ENCODE data around the gene CD59.

CD59 gene

DNA sequence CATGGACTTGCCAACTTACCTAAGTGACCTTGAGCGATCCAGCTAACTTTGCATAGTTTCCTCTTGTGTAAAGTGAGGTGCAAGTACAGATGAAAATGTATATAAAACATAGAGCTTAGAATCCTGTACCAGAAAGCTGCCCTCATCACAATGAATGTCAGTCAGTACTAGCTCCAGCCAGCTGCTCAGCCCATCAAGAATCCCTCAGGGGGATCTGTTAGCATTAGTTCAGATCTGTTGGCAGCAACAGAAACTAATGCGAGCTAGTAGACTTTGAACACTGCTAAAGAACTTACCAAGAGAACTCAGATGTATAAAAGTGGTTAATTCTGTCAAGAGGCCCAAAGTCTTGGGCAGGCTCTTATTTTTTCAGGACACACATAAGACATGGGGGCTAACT, 29.3 kb downstream of the CD59 start:
- Mint-ChIP-seq H3K4me1 (peaks cover 7% of the 10 kb centered on the region), H3K9me3 (no peaks in the 10 kb centered on the region)

GRCh38 chr11:33706546-33706945, 29.7 kb downstream of the CD59 start:
- no peak for DNase-seq
- Mint-ChIP-seq H3K4me3 (no peak overlapping the region), H3K27me3 (ENCODE audit: low read depth, poor library complexity) (no peaks in the 10 kb centered on the region), H3K36me3 (ENCODE audit: low read depth) (peaks cover 33% of the 10 kb centered on the region), H3K27ac (no peak overlapping the region), H3K9me3 (no peaks in the 10 kb centered on the region), H3K4me1 (peaks cover 11% of the 10 kb centered on the region)
- TF ChIP-seq, protein P1, sequence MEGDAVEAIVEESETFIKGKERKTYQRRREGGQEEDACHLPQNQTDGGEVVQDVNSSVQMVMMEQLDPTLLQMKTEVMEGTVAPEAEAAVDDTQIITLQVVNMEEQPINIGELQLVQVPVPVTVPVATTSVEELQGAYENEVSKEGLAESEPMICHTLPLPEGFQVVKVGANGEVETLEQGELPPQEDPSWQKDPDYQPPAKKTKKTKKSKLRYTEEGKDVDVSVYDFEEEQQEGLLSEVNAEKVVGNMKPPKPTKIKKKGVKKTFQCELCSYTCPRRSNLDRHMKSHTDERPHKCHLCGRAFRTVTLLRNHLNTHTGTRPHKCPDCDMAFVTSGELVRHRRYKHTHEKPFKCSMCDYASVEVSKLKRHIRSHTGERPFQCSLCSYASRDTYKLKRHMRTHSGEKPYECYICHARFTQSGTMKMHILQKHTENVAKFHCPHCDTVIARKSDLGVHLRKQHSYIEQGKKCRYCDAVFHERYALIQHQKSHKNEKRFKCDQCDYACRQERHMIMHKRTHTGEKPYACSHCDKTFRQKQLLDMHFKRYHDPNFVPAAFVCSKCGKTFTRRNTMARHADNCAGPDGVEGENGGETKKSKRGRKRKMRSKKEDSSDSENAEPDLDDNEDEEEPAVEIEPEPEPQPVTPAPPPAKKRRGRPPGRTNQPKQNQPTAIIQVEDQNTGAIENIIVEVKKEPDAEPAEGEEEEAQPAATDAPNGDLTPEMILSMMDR (IDR thresholded peaks at IDR 0.05), result no peak

More for the DNA sequence above, 29.3 kb downstream of the CD59 start:
- no peak for DNase-seq
- H3K27me3 Mint-ChIP-seq (ENCODE audit: low read depth, poor library complexity), result no peaks in the 10 kb centered on the region
- TF ChIP-seq, protein P1 (IDR thresholded peaks at IDR 0.05), result no peak
- H3K36me3 Mint-ChIP-seq (ENCODE audit: low read depth), result peaks cover 33% of the 10 kb centered on the region
- no peak overlapping the region for H3K4me3 Mint-ChIP-seq
- H3K27ac Mint-ChIP-seq, result no peak overlapping the region

DNA sequence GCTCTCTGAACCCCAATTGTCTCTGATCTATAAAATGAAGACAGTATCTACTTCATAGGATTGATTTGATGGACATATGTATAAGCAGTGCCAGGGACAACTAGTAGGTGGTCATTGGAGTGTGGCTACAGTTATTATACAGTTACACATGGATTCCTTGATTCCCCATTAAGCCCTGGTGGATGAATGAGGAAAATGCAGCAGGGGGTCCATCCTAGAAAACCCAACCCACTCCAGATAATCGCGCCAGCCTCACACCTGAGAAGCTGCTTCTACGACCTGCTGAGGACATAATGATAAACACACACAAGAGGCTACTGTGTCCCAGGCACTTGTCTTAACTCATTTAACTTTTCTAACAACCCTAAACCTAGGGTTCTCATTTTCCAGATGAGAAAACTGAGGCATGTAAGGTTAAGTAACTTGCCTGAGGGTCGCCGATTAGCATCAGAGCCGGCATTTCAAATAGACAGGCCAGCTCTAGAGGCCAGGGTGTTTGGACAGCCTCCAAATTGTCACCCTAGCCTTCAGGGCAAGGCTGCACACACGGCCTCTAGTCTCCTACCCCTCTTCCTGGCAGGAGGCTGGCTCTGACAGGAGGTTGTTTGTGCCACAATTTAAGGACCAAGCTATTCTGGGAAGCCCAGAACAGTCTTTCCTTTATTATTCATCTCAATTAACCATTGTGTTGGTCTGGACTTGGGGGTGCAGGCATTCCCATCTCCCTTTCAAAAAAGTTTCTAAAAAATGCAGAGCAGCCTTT, 31.8 kb downstream of the CD59 start:
- H3K9me3 Mint-ChIP-seq, result no peaks in the 10 kb centered on the region
- peaks cover 3% of the 10 kb centered on the region for H3K27me3 Mint-ChIP-seq (ENCODE audit: low read depth, poor library complexity)
- TF ChIP-seq, protein P1 (IDR thresholded peaks at IDR 0.05), result no peak
- no peak overlapping the region for H3K4me3 Mint-ChIP-seq
- H3K27ac Mint-ChIP-seq, result no peak overlapping the region
- no peak for DNase-seq
- peaks cover 18% of the 10 kb centered on the region for H3K36me3 Mint-ChIP-seq (ENCODE audit: low read depth)
- H3K4me1 Mint-ChIP-seq, result peaks cover 23% of the 10 kb centered on the region

GRCh38 chr11:33703788-33704187, 32.4 kb downstream of the CD59 start:
- H3K4me3 Mint-ChIP-seq, result no peak overlapping the region
- TF ChIP-seq, protein P1 (IDR thresholded peaks at IDR 0.05), result no peak
- H3K27ac Mint-ChIP-seq, result no peak overlapping the region
- peaks cover 4% of the 10 kb centered on the region for H3K27me3 Mint-ChIP-seq (ENCODE audit: low read depth, poor library complexity)
- no peak for DNase-seq
- no peaks in the 10 kb centered on the region for H3K9me3 Mint-ChIP-seq
- H3K4me1 Mint-ChIP-seq, result peaks cover 23% of the 10 kb centered on the region
- peaks cover 12% of the 10 kb centered on the region for H3K36me3 Mint-ChIP-seq (ENCODE audit: low read depth)

GRCh38 chr11:33703234-33703633, 33.0 kb downstream of the CD59 start:
- TF ChIP-seq, protein P1 (IDR thresholded peaks at IDR 0.05), result no peak
- Mint-ChIP-seq H3K27ac (no peak overlapping the region), H3K27me3 (ENCODE audit: low read depth, poor library complexity) (peaks cover 5% of the 10 kb centered on the region), H3K4me1 (peaks cover 25% of the 10 kb centered on the region), H3K4me3 (no peak overlapping the region), H3K9me3 (no peaks in the 10 kb centered on the region), H3K36me3 (ENCODE audit: low read depth) (peaks cover 9% of the 10 kb centered on the region)
- DNase-seq, result no peak
